Hematopoietic multipotent progenitor cell treated with erythropoietin and hydrocortisone succinate and interleukin-3 and kit ligand, for 15 days (in vitro differentiated cells): ENCODE data around the gene TUT1.

Experiments
- DNase-seq: peaks from one replicate; pipeline ENCODE4 v3.0.0-alpha.2; 2015; ENCODE audit warnings: low spot score

TUT1 gene

GRCh38 chr11:62540804-62541701 is 50.3 kb downstream of the TUT1 start:
- no peak for DNase-seq

GRCh38 chr11:62539238-62539925 is 51.9 kb downstream of the TUT1 start:
- peak; percentile 56 for DNase-seq

- DNase-seq: no peak
Observed at GRCh38 chr11:62538470-62539237, 52.7 kb downstream of the TUT1 start.

GRCh38 chr11:62536301-62536957 is 54.9 kb downstream of the TUT1 start:
- no peak for DNase-seq

- no peak for DNase-seq
Observed at GRCh38 chr11:62535802-62536201, 55.5 kb downstream of the TUT1 start.

- DNase-seq: no peak
Observed at GRCh38 chr11:62534779-62535545, 56.4 kb downstream of the TUT1 start.

GRCh38 chr11:62532096-62532495 is 59.2 kb downstream of the TUT1 start:
- DNase-seq: no peak
